HG03520 (cell line): ENCODE measurements around the gene CALHM2.
"Not testable (repeated sequence)": the region's sequence is repeated elsewhere in the genome, so short reads cannot be mapped to it uniquely, and the experiment has no call there.

Experiments
- ATAC-seq: cut with Tn5 transposase; IDR thresholded peaks from one replicate; pipeline ENCODE4 v1.9.1; 2021; ENCODE audit warnings: mild to moderate bottlenecking, moderate library complexity; ENCODE audit not compliant: unreplicated experiment

CALHM2 gene, protein sequence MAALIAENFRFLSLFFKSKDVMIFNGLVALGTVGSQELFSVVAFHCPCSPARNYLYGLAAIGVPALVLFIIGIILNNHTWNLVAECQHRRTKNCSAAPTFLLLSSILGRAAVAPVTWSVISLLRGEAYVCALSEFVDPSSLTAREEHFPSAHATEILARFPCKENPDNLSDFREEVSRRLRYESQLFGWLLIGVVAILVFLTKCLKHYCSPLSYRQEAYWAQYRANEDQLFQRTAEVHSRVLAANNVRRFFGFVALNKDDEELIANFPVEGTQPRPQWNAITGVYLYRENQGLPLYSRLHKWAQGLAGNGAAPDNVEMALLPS

DNA sequence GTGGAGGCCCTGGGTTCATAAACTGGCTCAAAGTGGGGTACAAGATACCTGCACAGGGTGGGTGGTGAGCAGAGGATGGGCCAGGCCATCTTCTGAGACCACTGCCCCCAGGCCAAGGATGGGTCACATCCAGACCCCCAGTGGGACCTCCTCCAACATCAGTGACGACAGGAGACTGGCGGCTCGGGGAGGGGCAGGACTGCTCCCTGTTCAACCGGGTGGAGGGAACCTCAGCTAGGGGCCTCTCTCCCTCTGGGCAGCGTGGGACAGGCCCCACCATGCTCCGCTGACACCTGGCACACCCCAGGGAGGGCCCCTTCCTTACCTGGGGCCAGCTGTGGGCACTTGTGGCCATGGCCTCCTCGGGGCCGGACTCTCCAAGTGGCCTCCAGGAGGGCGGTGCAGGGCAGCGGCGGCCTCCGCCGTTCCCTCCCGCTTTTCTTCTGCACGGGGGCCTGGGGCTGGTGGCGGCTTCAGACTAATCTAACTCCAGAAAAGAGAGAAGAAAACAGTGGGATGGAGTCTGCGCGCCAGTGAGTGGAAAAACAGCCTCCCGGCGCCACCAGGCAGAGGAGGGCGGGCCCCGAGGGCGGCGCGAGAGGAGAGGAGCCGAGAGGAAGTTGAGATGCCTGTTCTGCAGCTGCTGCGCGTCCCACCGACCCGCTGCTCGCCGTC lies at the start of gene CALHM2:
CALHM2 (minus strand) TSS at position 540 of the 675 bp plus-strand sequence. CDS start 2,429 bp downstream, outside the sequence.
- ATAC-seq, result peak; percentile 59

DNA sequence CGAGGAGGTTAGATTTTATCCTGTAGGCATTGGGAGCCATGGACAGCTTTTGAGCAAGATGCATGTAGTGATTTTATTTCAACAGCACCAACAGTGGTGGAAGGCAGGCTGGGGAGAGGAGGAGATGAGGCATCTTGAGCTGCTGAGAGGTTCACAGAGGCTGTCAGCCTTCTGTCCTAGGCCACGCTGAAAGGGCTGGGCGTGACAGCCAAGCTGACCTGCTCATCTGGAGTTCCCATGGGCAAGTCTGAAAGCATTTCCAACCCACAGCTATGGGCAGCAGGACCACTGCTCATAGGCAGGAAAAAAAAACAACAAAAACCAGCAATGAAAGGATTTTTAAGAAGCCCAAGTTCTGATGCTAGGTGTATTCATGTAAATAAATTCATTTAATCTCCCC lies 49.0 kb upstream of the CALHM2 start:
- no peak for ATAC-seq

DNA sequence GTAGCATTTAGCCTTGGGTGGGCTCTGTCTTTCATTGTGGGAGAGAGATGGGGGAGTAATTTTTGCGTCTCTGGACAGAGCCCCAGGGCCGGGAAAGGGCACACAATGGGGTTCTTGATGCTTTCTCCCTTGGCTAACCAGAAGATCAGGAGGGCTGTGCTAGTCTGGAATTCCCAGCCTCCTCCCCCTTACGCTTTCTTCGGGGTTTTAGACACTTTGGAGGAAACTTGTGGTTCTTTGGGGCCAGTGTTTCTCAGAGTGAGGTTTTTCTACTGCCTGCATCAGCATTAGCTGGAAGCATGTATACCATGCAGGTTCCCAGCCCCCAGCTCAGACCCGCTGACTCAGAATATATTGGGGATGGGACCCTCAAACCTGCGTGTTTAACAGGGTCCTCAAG lies 48.3 kb upstream of the CALHM2 start:
- ATAC-seq, result no peak

DNA sequence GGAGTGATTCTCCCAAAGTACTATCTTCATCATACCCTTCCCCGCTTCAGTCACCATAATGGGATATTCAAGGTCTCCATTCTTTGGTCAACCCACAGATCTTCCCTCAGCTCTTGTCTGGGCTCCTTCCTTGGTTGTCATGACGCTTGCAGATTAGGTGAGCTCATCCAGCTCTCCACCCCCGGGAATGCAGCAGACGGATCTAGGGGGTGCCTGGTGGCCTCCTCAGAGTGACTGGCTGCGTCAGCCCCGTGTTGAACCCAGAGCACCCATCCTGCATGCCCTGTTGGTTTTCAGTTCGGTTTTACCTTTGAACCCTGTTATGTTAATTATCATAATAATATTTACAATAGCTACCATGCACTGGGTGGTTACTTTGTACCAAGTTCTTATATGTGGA lies 47.7 kb upstream of the CALHM2 start:
- ATAC-seq, result no peak

DNA sequence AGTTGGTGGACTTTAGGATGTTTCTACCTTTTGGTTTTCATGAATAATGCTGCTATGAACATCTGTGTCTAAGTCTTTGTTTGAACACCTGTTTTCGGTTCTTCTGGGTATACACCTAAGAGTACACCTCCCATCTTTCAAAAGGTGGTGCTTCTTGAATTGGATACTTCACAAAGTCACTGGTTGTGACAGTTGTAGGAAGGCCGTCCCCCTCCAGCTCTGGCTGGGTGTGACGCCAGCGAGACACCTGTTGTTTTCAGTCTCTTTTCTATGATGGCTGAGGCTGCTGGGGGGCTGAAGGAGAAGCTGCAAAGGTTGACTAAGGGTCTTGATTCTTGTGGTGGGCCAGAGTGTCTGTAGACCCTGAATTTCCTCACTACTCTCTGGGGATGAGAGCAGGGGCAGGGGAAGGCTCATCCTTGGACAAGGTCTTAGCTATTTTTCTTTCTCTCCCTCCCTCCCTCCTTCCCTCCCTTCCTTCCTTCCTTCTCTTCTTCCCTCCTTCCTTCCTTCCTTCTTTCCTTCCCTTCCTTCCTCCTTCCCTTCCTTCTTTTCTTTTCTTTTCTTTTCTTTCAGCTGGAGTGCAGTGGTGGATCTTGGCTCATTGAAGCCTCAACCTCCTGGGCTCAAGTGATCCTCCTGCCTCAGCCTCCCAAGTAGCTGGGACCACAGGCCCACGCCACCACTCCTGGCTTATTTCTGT lies 46.9 kb upstream of the CALHM2 start:
- ATAC-seq, result no peak

DNA sequence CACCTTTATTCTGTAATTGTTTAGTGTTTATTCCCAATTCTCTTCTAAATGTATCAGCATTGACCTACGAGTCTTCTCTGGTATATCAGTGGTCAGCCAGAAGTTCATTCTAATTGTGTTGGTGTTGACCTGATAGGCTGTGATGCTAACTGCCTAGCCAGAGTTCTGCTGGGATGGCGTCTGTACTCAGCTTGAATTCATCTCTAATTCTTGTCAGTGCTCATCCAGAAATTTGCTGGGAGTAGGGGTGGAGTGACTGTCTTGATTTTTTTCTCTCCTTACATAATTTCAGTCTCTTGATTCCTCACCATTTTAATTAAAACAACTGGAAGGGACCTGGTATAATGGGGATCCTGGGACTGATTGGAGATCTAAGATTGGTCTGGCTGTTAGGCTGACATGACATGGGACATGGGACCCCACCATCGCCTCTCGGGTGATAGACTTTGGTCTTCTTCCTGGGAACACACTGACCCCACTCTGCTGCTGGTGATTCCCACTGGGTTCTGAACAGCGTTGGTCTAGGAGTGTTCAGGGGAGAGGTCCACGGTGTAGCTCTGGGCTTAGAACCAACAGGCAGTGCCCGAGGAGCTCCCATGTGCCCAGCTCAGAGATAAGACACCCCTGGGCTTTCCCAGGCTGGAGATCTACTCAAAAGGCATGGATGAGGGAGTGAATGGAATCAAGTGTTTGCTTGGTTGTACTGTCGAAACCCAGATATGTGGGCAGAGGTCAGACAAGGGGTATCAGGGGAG lies 45.2 kb upstream of the CALHM2 start:
- no peak for ATAC-seq

DNA sequence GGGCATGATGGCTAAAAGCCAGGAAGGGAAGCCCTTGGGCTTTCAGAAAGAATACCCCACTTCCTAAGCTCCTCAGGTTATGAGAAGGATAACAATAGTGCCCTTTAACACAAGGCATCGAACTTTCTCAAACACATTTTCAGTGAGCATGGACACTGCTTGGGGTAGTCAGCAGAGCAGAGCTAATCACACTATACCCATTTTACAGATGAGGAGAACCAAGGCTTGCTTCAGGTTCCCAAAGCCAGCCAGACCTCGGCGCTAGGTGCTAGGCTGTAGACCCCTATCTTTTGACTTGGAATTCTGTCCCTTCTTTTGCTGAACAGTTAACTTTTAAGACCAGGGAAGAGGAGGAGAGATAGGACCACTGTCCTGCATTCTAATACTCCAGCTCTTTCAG lies 43.2 kb upstream of the CALHM2 start:
- ATAC-seq, result no peak

DNA sequence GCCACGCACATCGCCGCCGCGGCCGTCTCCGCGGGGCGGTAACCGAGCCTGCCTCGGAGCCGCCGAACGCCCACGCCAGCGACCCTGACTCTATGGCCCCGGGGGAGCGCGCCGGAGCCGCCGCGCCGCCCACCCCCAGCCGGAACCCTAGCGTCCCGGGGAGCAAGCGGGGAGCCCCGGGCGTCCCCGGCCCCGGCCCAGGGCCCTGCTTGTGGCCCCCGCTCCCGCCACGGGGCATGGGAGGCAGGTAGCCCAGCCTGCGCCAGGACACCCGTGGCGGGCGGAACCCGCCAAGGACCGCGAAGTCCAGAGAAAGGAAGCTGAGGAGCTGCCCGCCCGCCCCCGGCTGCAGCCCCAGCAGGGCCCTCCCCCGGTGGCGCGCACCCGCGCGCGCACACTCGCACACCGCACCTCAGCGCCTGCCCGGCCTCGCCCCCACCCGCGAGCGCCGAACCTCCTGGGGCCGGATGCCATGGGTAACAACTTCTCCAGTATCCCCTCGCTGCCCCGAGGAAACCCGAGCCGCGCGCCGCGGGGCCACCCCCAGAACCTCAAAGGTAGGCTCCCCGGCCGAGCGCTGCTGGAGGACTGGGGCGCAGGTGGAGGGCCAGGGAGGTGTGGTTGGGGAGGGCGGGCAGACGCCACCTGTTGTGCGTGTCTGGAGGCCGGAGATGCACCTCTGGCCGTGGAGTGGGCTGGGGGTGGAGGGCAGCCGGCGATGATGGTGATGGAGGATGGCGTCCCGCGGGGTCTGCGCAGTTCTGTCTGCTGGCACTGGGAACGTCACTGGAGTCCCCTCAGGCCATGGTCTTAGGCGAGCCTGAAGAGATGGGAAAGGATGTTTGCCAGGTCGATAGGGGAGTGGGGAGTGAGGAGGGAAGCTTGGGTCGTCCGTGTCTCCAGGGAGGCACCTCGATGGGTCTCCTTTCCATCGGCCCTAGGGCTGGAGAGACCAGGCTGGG lies 42.0 kb upstream of the CALHM2 start:
- no peak for ATAC-seq

DNA sequence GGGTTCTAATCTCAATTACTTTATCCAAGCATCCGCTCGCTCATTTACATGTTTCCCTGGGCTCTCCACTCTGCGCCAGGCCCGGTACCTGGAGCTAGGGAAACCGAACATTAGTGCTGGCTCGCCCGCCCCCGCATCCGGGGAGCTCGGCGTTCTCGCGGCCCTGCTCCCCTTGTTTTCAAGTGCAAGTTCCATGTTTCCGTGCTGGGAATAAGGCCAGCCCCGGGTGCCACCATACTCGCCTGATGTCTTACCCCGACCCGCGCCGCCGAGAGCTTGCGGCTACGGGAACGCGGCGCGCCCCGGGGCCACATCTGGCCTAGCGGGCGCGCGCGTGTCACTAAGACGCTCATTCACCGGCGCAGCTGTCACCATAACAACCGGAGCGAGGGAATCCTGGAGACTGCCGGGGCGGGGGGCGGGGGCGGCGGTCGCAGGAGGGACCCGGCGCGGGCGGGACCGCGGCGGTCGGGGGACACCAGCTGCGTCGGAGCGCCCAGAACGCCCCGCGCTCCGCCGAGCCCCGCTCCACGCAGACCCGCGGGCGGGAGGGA lies 41.3 kb upstream of the CALHM2 start, which contains the start of gene NEURL1:
NEURL1 (plus strand) TSS at position 344 of the 554 bp plus-strand sequence. CDS start 683 bp downstream, outside the sequence.
- ATAC-seq, result no peak

DNA sequence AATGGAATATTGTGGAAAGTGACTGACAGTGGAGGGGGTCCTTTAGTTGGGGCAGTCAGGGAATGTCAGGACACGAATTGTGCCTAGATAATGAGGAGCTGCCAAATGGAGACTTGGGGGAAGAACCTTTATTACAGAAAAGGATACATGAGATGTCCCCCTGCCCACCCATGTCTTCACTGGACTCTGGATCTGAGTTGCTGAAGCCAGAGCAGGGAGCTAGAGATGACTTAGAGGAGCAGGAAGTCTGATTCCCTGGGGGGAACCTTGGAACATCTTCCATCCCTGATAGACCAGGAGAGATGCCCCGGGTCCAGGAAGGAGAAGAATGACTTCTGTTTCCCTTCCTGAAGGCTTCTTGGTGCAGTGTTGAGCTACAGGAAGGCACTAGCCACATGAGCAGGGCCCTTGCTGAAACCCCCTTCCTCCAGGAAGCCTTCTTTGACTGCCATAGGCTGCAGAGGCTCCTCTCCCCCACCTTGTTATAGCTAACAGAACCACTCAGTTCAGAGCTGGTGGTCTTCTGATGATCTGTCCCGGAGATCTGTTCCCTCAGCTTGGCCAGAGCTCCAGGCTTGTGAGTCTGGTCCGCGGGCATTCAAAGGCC lies 40.6 kb upstream of the CALHM2 start:
- no peak for ATAC-seq

DNA sequence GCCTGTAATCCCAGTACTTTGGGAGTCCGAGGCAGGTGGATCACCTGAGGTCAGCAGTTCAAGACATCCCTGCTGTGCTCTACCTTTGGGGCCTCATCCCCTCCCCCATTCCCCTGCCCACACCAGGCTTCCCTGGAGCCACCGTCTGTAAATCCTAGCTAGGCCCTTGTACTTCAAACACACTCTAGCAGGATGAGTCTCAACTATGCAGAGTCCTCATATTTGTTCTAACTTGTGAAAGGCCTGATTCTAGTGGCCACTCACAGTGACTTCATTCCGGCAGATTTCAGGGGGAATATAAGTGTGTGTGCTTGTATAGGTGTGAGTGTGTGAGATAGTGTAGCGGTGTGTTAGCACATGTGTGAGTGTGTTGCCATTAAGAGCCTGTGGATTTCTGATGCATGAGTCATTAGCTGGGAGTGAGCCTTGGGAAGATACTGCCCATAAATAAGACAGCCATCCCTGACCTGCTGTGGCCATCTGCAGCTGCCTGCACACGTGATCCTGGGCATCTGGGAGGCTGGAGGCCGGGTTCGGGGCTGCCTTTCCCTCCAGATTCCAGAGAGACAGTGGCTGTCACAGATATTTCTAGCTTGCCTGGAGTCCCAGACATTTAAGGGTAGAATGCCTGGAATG lies 39.7 kb upstream of the CALHM2 start:
- ATAC-seq, result no peak

DNA sequence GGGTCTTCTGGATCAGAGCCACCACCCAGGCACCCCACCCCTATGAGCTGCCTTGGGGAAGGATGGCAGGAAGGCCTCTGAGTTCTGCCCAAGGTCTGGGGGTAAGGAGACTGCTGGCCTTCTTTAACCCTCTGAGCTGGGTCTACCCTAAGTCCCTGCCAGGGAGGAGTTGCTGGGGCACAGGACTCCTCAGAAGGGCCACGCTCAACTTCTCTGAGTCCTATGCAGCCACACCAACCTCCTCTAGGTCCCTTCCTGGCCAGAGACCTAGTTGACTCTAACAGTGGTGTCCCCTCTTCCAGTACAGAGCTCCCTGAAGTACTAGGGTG lies 38.8 kb upstream of the CALHM2 start:
- ATAC-seq, result no peak

DNA sequence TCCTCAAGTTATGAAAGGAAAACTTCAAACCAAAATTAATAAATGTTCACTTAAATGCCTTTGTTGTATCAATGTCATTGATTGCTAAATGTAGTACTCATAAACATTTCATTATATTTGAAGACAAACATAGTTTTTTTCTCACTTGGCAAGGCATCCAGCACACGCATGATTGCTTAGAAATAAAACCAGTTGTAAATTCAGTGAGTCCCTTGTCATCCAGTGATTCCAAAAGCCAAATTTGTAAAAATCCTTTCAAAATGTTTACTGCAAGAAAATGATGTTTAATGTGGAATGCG lies 35.2 kb upstream of the CALHM2 start:
- no peak for ATAC-seq

DNA sequence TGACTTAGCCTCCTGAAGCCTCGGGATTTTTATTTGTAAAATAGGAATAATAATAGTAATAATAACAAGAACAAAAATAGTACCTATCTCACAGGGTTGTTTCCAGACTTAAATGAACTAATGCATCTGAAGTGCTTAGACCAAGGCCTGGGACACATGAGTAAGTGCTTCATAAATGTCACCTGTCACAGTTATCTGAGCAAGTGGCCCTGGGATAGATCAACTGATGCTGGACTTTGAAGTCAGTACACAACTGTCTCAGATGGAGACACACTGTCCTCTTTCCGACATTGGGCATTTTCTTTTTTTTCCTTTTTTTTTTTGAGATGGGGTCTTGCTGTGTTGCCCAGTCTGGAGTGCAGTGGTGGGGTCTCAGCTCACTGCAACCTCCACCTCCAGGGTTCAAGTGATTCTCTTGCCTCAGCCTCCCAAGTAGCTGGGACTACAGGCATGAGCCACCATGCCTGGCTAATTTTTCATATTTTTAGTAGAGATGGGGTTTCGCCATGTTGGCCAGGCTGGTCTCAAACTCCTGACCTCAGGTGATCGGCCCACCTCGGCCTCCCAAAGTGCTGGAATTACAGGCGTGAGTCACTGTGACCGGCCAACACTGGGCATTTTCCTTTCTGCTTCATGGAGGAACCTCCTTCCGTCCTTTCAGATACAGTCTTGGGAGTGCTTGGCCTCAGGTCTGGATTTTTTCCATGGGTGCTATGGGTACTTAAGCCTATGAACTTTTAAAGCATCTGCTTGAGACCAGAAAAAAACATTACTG lies 34.7 kb upstream of the CALHM2 start:
- not testable (repeated sequence) for ATAC-seq

DNA sequence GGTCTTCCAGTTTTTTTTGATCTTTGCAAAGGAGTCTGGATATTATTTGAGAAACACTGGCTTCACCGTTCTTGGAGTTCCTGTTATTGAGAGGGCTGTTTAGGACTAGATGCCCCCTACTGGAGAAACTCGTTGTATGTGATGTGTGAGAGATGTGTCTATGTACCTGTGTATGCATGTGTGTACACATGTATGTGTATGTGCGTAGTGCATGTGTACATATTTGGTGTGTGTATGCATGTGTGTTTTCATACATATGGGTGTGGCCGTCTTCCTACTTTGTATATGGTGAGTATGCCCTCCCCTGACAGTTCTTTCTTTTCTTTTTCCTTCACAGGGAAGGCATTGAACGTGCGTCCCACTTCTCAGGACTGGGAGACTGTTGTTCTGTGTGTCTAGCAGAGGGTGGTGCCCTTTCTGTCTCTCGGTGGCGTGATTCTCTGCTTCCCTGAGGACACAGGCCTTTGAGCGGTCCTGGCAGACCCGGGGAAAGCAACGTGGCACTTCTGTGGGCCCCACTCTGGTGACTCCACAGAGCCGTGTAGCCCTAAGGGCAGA lies 29.9 kb upstream of the CALHM2 start:
- ATAC-seq, result no peak

DNA sequence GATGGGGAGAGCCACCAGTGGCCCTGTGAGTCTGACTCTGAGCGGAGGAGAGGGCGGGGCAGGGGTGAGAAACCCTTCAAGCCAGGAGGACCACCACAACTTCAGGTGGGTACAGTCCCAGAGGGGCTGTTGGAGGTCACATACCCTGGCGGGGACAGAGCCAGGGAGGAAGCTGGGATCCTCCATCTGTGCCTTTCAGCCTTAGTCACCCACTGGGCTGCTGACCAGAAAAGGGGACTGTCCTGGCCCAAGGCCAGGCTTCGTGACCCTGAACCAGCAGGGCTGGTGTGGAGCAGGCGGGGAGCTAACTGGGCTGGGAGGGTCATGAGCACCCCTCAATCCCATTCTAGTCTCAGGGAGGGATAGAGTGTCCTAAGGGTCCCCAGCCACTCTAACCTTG lies 28.4 kb upstream of the CALHM2 start:
- no peak for ATAC-seq

DNA sequence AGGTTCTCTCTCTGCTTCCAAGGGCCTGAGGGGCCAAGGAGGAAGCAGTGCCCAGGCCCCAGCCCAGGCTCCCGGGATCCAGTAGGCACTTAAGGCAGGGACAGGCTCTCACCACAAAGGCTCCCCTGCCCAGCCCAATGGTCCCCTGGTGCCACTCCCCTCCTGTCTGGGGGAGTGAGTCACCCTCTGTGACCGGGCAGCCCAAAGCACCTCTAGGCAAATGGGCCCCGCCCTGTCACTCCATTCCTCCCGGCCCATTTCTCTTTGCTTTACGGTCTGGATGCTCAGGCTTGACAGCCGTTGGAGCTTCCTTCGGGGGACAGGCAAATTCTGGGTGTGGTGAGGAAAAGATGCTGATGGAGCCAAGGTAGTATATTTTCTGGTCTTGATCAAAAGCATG lies 27.0 kb upstream of the CALHM2 start, which contains the start of gene CALHM3:
CALHM3 (minus strand) TSS at position 106 of the 400 bp plus-strand sequence. CDS start 208 bp downstream, outside the sequence.
- no peak for ATAC-seq

DNA sequence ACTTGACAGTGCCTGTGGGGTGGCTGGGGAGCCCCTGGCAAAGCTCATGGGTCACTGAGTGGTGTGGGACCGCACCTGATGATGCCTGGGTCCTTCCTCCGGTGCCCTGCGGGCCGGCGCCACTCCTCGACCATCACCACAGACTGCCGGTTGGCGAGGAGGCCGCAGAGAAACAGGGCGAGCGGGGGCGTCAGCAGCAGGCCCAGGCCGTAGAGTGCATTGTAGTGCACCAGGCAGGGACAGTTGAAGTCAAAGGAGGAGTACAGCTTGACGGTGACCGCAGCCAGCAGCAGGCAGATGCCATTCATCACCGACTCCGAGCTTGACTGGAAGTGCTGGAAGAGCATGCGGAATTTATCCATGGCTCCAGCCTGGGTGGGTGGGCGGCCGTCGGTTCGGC lies 26.5 kb upstream of the CALHM2 start:
- no peak for ATAC-seq
